CD8-positive, alpha-beta memory T cell (primary cell): ENCODE measurements around the gene SNCG. TPM values are rescaled to one million over a fixed set of nuclear protein-coding genes. Genes with fewer than 3 reads are reported as not detected.

ENCODE experiments used
- CTCF ChIA-PET: fragments of 350-600 bp; sonication (Branson Sonifier 250); formaldehyde crosslinking; loops from one replicate; lab custom pipeline; 2021; ENCODE audit warnings: antibody characterized with exemption; lab: Charles Lee
- POLR2A ChIA-PET: fragments of 350-600 bp; sonication (Branson Sonifier 250); formaldehyde crosslinking; loops from one replicate; lab custom pipeline; 2021; ENCODE audit warnings: antibody characterized with exemption; lab: Charles Lee
- DNase-seq, 5 donors: peaks; one replicate each; pipeline versions ENCODE4 v3.0.0 to v3.0.0-alpha.2; 2020 to 2022; ENCODE audit warnings: mixed read lengths in 1 of 5
- H3K27ac ChIP-seq: one replicate; pipeline ENCODE4 v1.7.0; 2013; ENCODE audit warnings: low read depth, mild to moderate bottlenecking, low read length, moderate library complexity
- H3K27me3 ChIP-seq: 2 replicates; pipeline ENCODE4 v1.7.0; 2013; ENCODE audit warnings: low read length, mild to moderate bottlenecking; ENCODE audit not compliant: insufficient read depth, poor library complexity, severe bottlenecking
- H3K36me3 ChIP-seq: 2 replicates; pipeline ENCODE4 v1.7.0; 2013; ENCODE audit warnings: mild to moderate bottlenecking, low read length, moderate library complexity; ENCODE audit not compliant: insufficient read depth
- H3K4me1 ChIP-seq: 2 replicates; pipeline ENCODE4 v1.7.0; 2013; ENCODE audit warnings: mild to moderate bottlenecking, low read length, moderate library complexity; ENCODE audit not compliant: insufficient read depth
- H3K4me3 ChIP-seq: 2 replicates; pipeline ENCODE4 v1.7.0; 2013; ENCODE audit warnings: mild to moderate bottlenecking, low read length
- H3K9me3 ChIP-seq: 2 replicates; pipeline ENCODE4 v1.7.0; 2013; ENCODE audit warnings: mild to moderate bottlenecking, low read length
- H3K27ac Mint-ChIP-seq, 8 donors: one replicate each; pipeline ENCODE4 v1.8.0; 2020 to 2021; ENCODE audit warnings: mixed read lengths in 8 of 8, mild to moderate bottlenecking in 6 of 8, inconsistent platforms in 3 of 8, moderate library complexity in 3 of 8
- H3K27me3 Mint-ChIP-seq, 2 donors: one replicate each; pipeline ENCODE4 v1.8.0; 2020 to 2021; ENCODE audit warnings: mixed read lengths in 2 of 2, mild to moderate bottlenecking in 1 of 2, moderate library complexity in 1 of 2
- H3K36me3 Mint-ChIP-seq, 3 donors: one replicate each; pipeline ENCODE4 v1.8.0; 2020 to 2021; ENCODE audit warnings: mixed read lengths in 3 of 3, inconsistent platforms in 1 of 3, mild to moderate bottlenecking in 1 of 3
- H3K4me1 Mint-ChIP-seq, 3 donors: one replicate each; pipeline ENCODE4 v1.8.0; 2020 to 2021; ENCODE audit warnings: mixed read lengths in 3 of 3, inconsistent platforms in 1 of 3, mild to moderate bottlenecking in 1 of 3
- H3K4me3 Mint-ChIP-seq, 7 donors: one replicate each; pipeline ENCODE4 v1.8.0; 2020 to 2021; ENCODE audit warnings: mixed read lengths in 7 of 7, mild to moderate bottlenecking in 6 of 7, moderate library complexity in 4 of 7, inconsistent platforms in 2 of 7
- H3K9me3 Mint-ChIP-seq, 5 donors: one replicate each; pipeline ENCODE4 v1.8.0; 2020 to 2022; ENCODE audit warnings: mixed read lengths in 5 of 5, mild to moderate bottlenecking in 3 of 5, moderate library complexity in 2 of 5, inconsistent platforms in 1 of 5
- polyA plus RNA-seq: library from polyadenylated mRNA; unstranded; fragments of 300-500 nt; fragmentation: Illumina TruSeq; gene quantifications from one replicate; pipeline ENCODE4 v1.2.3, GENCODE V29; 2021
- total RNA-seq, 2 experiments: library from RNA; stranded (reverse); gene quantifications; one replicate each; pipeline ENCODE4 v1.2.3, GENCODE V29; 2021

SNCG gene
- total and polyA plus RNA-seq, 3 experiments from 2014 or later = not detected

DNA sequence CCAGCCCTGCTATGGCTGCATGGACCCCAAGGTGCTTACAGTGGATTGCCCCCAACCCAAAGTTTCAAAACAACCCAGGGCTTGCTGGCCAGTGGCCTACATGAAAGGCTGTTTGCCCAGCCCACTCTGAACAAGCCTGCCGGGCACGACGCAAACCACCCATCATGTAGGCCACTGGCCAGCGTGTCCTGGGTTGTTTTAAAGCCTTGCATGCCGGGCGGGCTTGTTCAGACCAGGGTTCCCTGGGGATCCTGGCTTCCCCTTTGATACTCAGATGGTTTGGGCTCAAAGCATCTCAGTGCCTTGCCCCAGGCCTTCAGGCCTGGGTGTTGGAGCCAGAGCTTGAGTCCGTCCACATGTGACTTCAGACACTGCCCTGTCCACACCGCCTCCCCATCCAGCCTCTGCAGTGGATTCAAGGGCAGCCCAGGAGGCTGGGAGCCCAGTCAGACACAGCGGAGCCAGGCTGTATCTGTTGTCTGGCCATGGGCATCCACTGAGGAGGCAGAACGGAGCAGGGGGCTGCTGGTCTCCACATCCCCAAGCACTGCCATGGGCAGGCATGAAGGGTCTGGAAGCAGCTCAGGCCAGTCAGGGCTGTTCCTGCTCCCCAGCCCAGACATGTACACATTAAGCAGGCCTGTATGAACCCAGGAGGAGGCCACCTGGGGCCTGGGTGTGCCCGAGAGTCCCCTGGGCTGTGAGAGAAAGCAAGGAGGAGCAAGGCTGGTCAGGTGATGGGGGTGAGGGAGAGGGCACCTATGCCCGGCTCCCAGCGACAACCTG, 5.9 kb downstream of the SNCG start:
- Histone ChIP-seq H3K4me1 (peaks cover 22% of the 10 kb centered on the region), H3K9me3 (no peaks in the 10 kb centered on the region)

DNA sequence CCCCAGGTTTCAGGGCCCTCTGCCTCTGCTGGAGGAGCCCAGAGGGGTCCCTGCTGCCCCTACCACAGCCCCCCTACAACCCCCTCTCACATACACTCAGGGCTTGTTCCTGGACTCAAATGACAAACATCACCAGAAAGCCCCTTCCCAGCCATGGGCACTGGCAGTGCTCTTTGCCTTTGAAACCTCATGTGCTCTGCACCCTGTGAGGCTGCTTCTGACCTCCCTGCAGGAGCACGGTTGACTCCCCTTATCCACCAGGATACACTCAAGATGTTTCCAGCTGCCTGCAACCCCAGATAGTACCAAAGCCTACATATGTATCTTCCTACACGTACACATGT, 6.4 kb downstream of the SNCG start:
- Histone ChIP-seq H3K27ac (no peak overlapping the region), H3K27me3 (no peaks in the 10 kb centered on the region), H3K9me3 (no peaks in the 10 kb centered on the region), H3K36me3 (no peaks in the 10 kb centered on the region), H3K4me1 (peaks cover 26% of the 10 kb centered on the region), H3K4me3 (no peak overlapping the region)
- H3K9me3 Mint-ChIP-seq = no peaks in the 10 kb centered on the region
- H3K27ac Mint-ChIP-seq = no peak overlapping the region
- H3K27me3 Mint-ChIP-seq = peaks cover 0 to 2% of the 10 kb centered on the region in 2 donors
- H3K4me1 Mint-ChIP-seq = peaks cover 15 to 32% (median 24%) of the 10 kb centered on the region in 3 donors
- no peaks in the 10 kb centered on the region for H3K36me3 Mint-ChIP-seq
- peak in 1 of 5 donors; percentile 35 for DNase-seq
- ChIA-PET CTCF (interaction anchor here (5.5 kb wide), 1 partner anchor 25 kb away, joined by 61 read pairs; no protein-coding TSS in a partner anchor), POLR2A (no interaction called here)
- no peak overlapping the region for H3K4me3 Mint-ChIP-seq

More for the DNA sequence above, 5.9 kb downstream of the SNCG start:
- no peak overlapping the region for H3K4me3 Mint-ChIP-seq
- Histone ChIP-seq H3K4me3 (no peak overlapping the region), H3K27me3 (no peaks in the 10 kb centered on the region), H3K36me3 (no peaks in the 10 kb centered on the region), H3K27ac (no peak overlapping the region)
- CTCF ChIA-PET = interaction anchor here (0.8 to 5.5 kb wide), 2 partner anchors 25 kb away, joined by 3 to 61 read pairs; no protein-coding TSS in a partner anchor
- POLR2A ChIA-PET = no interaction called here
- no peaks in the 10 kb centered on the region for H3K36me3 Mint-ChIP-seq
- H3K27ac Mint-ChIP-seq = peak overlapping the region in 1 of 8 donors; percentile 80
- peaks cover 0 to 2% of the 10 kb centered on the region in 2 donors for H3K27me3 Mint-ChIP-seq
- H3K4me1 Mint-ChIP-seq = peaks cover 15 to 27% (median 24%) of the 10 kb centered on the region in 3 donors
- peak in 1 of 5 donors; percentile 26 for DNase-seq
- H3K9me3 Mint-ChIP-seq = no peaks in the 10 kb centered on the region

- Mint-ChIP-seq H3K9me3 (no peaks in the 10 kb centered on the region), H3K27me3 (peaks cover 0 to 2% of the 10 kb centered on the region in 2 donors), H3K4me3 (peak overlapping the region; percentile 48 to 84 (median 69)), H3K36me3 (no peaks in the 10 kb centered on the region), H3K27ac (peak overlapping the region in 7 of 8 donors; percentile 18 to 87 (median 66)), H3K4me1 (peaks cover 18 to 44% (median 29%) of the 10 kb centered on the region in 3 donors)
- peak overlapping the region; percentile 15 for H3K4me3 ChIP-seq
- H3K4me1 ChIP-seq = peaks cover 37% of the 10 kb centered on the region
- no peaks in the 10 kb centered on the region for H3K27me3 ChIP-seq
- ChIA-PET CTCF (interaction anchor here (0.7 to 5.5 kb wide), 10 partner anchors 9 to 284 kb away, joined by 3 to 61 read pairs (median 4); partner anchors contain the start of genes MMRN2 and SHLD2), POLR2A (interaction anchor here (0.7 kb wide), 1 partner anchor 66 kb away, joined by 11 read pairs; no protein-coding TSS in a partner anchor)
- no peak for DNase-seq
- H3K36me3 ChIP-seq = no peaks in the 10 kb centered on the region
- H3K9me3 ChIP-seq = no peaks in the 10 kb centered on the region
- no peak overlapping the region for H3K27ac ChIP-seq
Measured at GRCh38 chr10:86965986-86966654, 7.7 kb downstream of the SNCG start.

GRCh38 chr10:86967481-86967941, 9.1 kb downstream of the SNCG start:
- Mint-ChIP-seq H3K9me3 (no peaks in the 10 kb centered on the region), H3K4me1 (peaks cover 23 to 52% (median 36%) of the 10 kb centered on the region in 3 donors), H3K27ac (no peak overlapping the region), H3K36me3 (no peaks in the 10 kb centered on the region), H3K27me3 (peaks cover 0 to 4% of the 10 kb centered on the region in 2 donors), H3K4me3 (no peak overlapping the region)
- H3K4me1 ChIP-seq = peaks cover 46% of the 10 kb centered on the region
- no peaks in the 10 kb centered on the region for H3K27me3 ChIP-seq
- H3K4me3 ChIP-seq = no peak overlapping the region
- no peaks in the 10 kb centered on the region for H3K36me3 ChIP-seq
- ChIA-PET CTCF (interaction anchor here (1.2 to 5.5 kb wide), 4 partner anchors 8 to 28 kb away, joined by 3 to 61 read pairs (median 6); no protein-coding TSS in a partner anchor), POLR2A (no interaction called here)
- no peaks in the 10 kb centered on the region for H3K9me3 ChIP-seq
- DNase-seq = peak in 1 of 5 donors; percentile 39
- no peak overlapping the region for H3K27ac ChIP-seq

DNA sequence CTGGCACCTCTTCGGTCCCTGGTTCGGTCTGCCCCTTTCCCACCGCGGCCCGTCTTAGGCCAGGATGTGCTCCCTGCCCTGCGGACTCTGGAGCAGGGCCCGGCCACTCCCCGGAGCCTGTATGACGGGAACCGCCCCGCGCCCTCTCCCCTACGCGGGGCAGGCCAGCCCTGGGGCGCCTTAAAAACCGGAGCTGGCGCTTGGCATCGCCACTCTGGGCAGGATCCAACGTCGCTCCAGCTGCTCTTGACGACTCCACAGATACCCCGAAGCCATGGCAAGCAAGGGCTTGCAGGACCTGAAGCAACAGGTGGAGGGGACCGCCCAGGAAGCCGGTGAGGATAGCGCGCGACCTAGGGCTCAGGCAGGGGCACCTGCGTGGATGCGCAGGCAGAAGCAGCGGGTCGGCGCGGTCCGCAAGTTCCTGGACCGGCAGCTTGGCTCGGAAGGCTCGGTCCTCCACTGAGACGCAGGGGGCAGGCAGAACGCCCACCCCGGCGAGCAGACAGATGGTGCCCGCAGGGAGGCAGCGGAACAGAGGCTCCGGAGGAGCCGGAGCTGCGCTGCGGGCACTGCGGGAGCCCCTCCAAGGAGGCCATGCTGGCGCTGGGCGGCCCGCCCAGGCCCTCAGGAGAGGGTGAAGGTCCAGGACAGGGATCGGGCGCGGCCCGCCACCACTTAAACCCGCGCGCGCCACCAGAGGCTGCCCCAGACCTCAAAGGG, 10.0 kb downstream of the SNCG start, which contains the start of gene ADIRF:
Gene ADIRF (plus strand): TSS at position 212 of the 723 bp plus-strand sequence. CDS start 63 bp downstream, at position 275.
- Mint-ChIP-seq H3K27ac (peak within 1 kb of the TSS in 1 of 8 donors; percentile 96), H3K36me3 (no peaks in the 10 kb centered on the region), H3K4me1 (peaks cover 28 to 55% (median 41%) of the 10 kb centered on the region in 3 donors), H3K9me3 (no peaks in the 10 kb centered on the region), H3K27me3 (peaks cover 0 to 4% of the 10 kb centered on the region in 2 donors), H3K4me3 (peak within 1 kb of the TSS in 4 of 7 donors; percentile 23 to 87 (median 44))
- H3K27ac ChIP-seq = no peak within 1 kb of the TSS
- ChIA-PET POLR2A (interaction anchor here (1.3 kb wide), 1 partner anchor 256 kb away, joined by 3 read pairs; no protein-coding TSS in a partner anchor), CTCF (interaction anchor here (1.3 to 5.5 kb wide), 3 partner anchors 9 to 29 kb away, joined by 3 to 61 read pairs (median 6); no protein-coding TSS in a partner anchor)
- H3K4me3 ChIP-seq = no peak within 1 kb of the TSS
- H3K4me1 ChIP-seq = peaks cover 46% of the 10 kb centered on the region
- DNase-seq = peak in 2 of 5 donors; percentile 32 to 49
- H3K27me3 ChIP-seq = no peaks in the 10 kb centered on the region
- no peaks in the 10 kb centered on the region for H3K9me3 ChIP-seq
- no peaks in the 10 kb centered on the region for H3K36me3 ChIP-seq

DNA sequence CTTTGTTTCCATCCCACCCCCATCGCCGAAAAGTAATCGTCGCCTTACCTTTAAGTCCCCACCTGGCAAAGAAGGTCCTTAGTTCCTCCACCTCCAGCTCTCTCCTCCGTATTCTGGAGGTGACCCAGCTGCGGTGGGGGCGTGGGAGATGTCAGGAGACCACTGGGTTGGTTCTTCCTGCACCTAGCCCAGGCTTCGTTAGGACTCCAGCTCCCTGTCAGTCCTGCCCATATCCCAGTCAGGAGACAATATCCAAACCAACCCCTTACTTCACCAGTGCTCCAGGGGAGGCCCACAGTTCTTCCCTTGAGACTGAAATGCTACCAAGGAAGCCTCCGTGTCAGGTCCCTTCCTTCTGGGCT, 10.6 kb downstream of the SNCG start:
- peaks cover 0 to 4% of the 10 kb centered on the region in 2 donors for H3K27me3 Mint-ChIP-seq
- Histone ChIP-seq H3K9me3 (no peaks in the 10 kb centered on the region), H3K27me3 (no peaks in the 10 kb centered on the region), H3K27ac (no peak overlapping the region), H3K36me3 (no peaks in the 10 kb centered on the region), H3K4me3 (no peak overlapping the region), H3K4me1 (peaks cover 46% of the 10 kb centered on the region)
- no peak overlapping the region for H3K27ac Mint-ChIP-seq
- ChIA-PET CTCF (interaction anchor here (1.3 to 5.5 kb wide), 2 partner anchors 23 to 29 kb away, joined by 6 to 61 read pairs; no protein-coding TSS in a partner anchor), POLR2A (interaction anchor here (1.3 kb wide), 1 partner anchor 257 kb away, joined by 3 read pairs; no protein-coding TSS in a partner anchor)
- DNase-seq = no peak
- peak overlapping the region in 4 of 7 donors; percentile 23 to 87 (median 36) for H3K4me3 Mint-ChIP-seq
- no peaks in the 10 kb centered on the region for H3K36me3 Mint-ChIP-seq
- H3K9me3 Mint-ChIP-seq = no peaks in the 10 kb centered on the region
- peaks cover 28 to 55% (median 41%) of the 10 kb centered on the region in 3 donors for H3K4me1 Mint-ChIP-seq

GRCh38 chr10:86969421-86970041, 11.1 kb downstream of the SNCG start:
- peaks cover 0 to 4% of the 10 kb centered on the region in 2 donors for H3K27me3 Mint-ChIP-seq
- no peaks in the 10 kb centered on the region for H3K36me3 Mint-ChIP-seq
- peak overlapping the region in 2 of 8 donors; percentile 68 to 96 for H3K27ac Mint-ChIP-seq
- POLR2A ChIA-PET = no interaction called here
- no peaks in the 10 kb centered on the region for H3K9me3 Mint-ChIP-seq
- no peak overlapping the region for H3K27ac ChIP-seq
- no peaks in the 10 kb centered on the region for H3K9me3 ChIP-seq
- no peak overlapping the region for H3K4me3 ChIP-seq
- H3K4me3 Mint-ChIP-seq = peak overlapping the region in 6 of 7 donors; percentile 28 to 87 (median 48)
- no peaks in the 10 kb centered on the region for H3K36me3 ChIP-seq
- H3K27me3 ChIP-seq = no peaks in the 10 kb centered on the region
- CTCF ChIA-PET = interaction anchor here (1.3 to 5.5 kb wide), 2 partner anchors 23 to 30 kb away, joined by 6 to 61 read pairs; no protein-coding TSS in a partner anchor
- DNase-seq = no peak
- H3K4me1 ChIP-seq = peaks cover 46% of the 10 kb centered on the region
- H3K4me1 Mint-ChIP-seq = peaks cover 28 to 55% (median 41%) of the 10 kb centered on the region in 3 donors
